Measurements from ENCODE around the gene DLX3.
A peak's percentile ranks its signal among the peaks of the same experiment; 100 is the strongest.

DLX3 gene

GRCh38 chr17:49977463-49978389, 17.3 kb downstream of the DLX3 start:
- Histone ChIP-seq H3K9me3 (ENCODE audit: insufficient read depth, low read depth, low read length) (no peaks in the 10 kb centered on the region), H3K27ac (ENCODE audit: low read length) (no peak overlapping the region), H3K27me3 (ENCODE audit: insufficient read depth, low read length) (peaks cover 77% of the 10 kb centered on the region), H3K4me3 (ENCODE audit: low read length) (no peak overlapping the region), H3K4me1 (ENCODE audit: insufficient read depth, low read length) (peaks cover 15% of the 10 kb centered on the region), H3K36me3 (ENCODE audit: insufficient read depth, low read depth, low read length) (no peaks in the 10 kb centered on the region), H3K9ac (ENCODE audit: low read depth, low read length) (no peak overlapping the region)

GRCh38 chr17:49976828-49977202, 18.2 kb downstream of the DLX3 start:
- no peak overlapping the region for H3K4me3 ChIP-seq (ENCODE audit: low read length)
- H3K9me3 ChIP-seq (ENCODE audit: insufficient read depth, low read depth, low read length) = no peaks in the 10 kb centered on the region
- H3K36me3 ChIP-seq (ENCODE audit: insufficient read depth, low read depth, low read length) = no peaks in the 10 kb centered on the region
- H3K27ac ChIP-seq (ENCODE audit: low read length) = no peak overlapping the region
- no peak overlapping the region for H3K9ac ChIP-seq (ENCODE audit: low read depth, low read length)
- peaks cover 15% of the 10 kb centered on the region for H3K4me1 ChIP-seq (ENCODE audit: insufficient read depth, low read length)
- H3K27me3 ChIP-seq (ENCODE audit: insufficient read depth, low read length) = peaks cover 86% of the 10 kb centered on the region

GRCh38 chr17:49976163-49976827, 18.7 kb downstream of the DLX3 start:
- Histone ChIP-seq H3K9ac (ENCODE audit: low read depth, low read length) (no peak overlapping the region), H3K4me1 (ENCODE audit: insufficient read depth, low read length) (peaks cover 14% of the 10 kb centered on the region), H3K9me3 (ENCODE audit: insufficient read depth, low read depth, low read length) (peaks cover under 1% of the 10 kb centered on the region; the same call in 1 of the 2 replicates), H3K27ac (ENCODE audit: low read length) (no peak overlapping the region), H3K36me3 (ENCODE audit: insufficient read depth, low read depth, low read length) (no peaks in the 10 kb centered on the region), H3K4me3 (ENCODE audit: low read length) (no peak overlapping the region), H3K27me3 (ENCODE audit: insufficient read depth, low read length) (peaks cover 92% of the 10 kb centered on the region)

- no peak overlapping the region for H3K4me3 ChIP-seq (ENCODE audit: low read length)
- H3K27ac ChIP-seq (ENCODE audit: low read length) = no peak overlapping the region
- peaks cover 99% of the 10 kb centered on the region for H3K27me3 ChIP-seq (ENCODE audit: insufficient read depth, low read length)
- H3K4me1 ChIP-seq (ENCODE audit: insufficient read depth, low read length) = peaks cover 9% of the 10 kb centered on the region
- H3K36me3 ChIP-seq (ENCODE audit: insufficient read depth, low read depth, low read length) = no peaks in the 10 kb centered on the region
- peaks cover 7% of the 10 kb centered on the region; the same call in 1 of the 2 replicates for H3K9me3 ChIP-seq (ENCODE audit: insufficient read depth, low read depth, low read length)
- no peak overlapping the region for H3K9ac ChIP-seq (ENCODE audit: low read depth, low read length)
Observed at GRCh38 chr17:49975531-49975930, 19.5 kb downstream of the DLX3 start.

GRCh38 chr17:49973271-49973615, 21.8 kb downstream of the DLX3 start:
- peaks cover 7% of the 10 kb centered on the region for H3K4me1 ChIP-seq (ENCODE audit: insufficient read depth, low read length)
- H3K36me3 ChIP-seq (ENCODE audit: insufficient read depth, low read depth, low read length) = no peaks in the 10 kb centered on the region
- H3K27me3 ChIP-seq (ENCODE audit: insufficient read depth, low read length) = peaks cover 100% of the 10 kb centered on the region
- H3K9ac ChIP-seq (ENCODE audit: low read depth, low read length) = no peak overlapping the region
- H3K9me3 ChIP-seq (ENCODE audit: insufficient read depth, low read depth, low read length) = peaks cover 7% of the 10 kb centered on the region; the same call in 1 of the 2 replicates
- no peak overlapping the region for H3K4me3 ChIP-seq (ENCODE audit: low read length)
- no peak overlapping the region for H3K27ac ChIP-seq (ENCODE audit: low read length)

GRCh38 chr17:49972486-49973270, 22.3 kb downstream of the DLX3 start:
- H3K27ac ChIP-seq (ENCODE audit: low read length) = no peak overlapping the region
- H3K4me1 ChIP-seq (ENCODE audit: insufficient read depth, low read length) = peaks cover 4% of the 10 kb centered on the region
- H3K4me3 ChIP-seq (ENCODE audit: low read length) = peak overlapping the region; percentile 39; the same call in 1 of the 2 replicates
- no peak overlapping the region for H3K9ac ChIP-seq (ENCODE audit: low read depth, low read length)
- H3K36me3 ChIP-seq (ENCODE audit: insufficient read depth, low read depth, low read length) = no peaks in the 10 kb centered on the region
- peaks cover 7% of the 10 kb centered on the region; the same call in 1 of the 2 replicates for H3K9me3 ChIP-seq (ENCODE audit: insufficient read depth, low read depth, low read length)
- peaks cover 100% of the 10 kb centered on the region for H3K27me3 ChIP-seq (ENCODE audit: insufficient read depth, low read length)

GRCh38 chr17:49971848-49972485, 23.1 kb downstream of the DLX3 start:
- Histone ChIP-seq H3K27me3 (ENCODE audit: insufficient read depth, low read length) (peaks cover 100% of the 10 kb centered on the region), H3K4me3 (ENCODE audit: low read length) (no peak overlapping the region), H3K27ac (ENCODE audit: low read length) (no peak overlapping the region), H3K9ac (ENCODE audit: low read depth, low read length) (no peak overlapping the region), H3K4me1 (ENCODE audit: insufficient read depth, low read length) (no peaks in the 10 kb centered on the region), H3K9me3 (ENCODE audit: insufficient read depth, low read depth, low read length) (peaks cover 7% of the 10 kb centered on the region; the same call in 1 of the 2 replicates), H3K36me3 (ENCODE audit: insufficient read depth, low read depth, low read length) (no peaks in the 10 kb centered on the region)

- no peak overlapping the region for H3K27ac ChIP-seq (ENCODE audit: low read length)
- H3K27me3 ChIP-seq (ENCODE audit: insufficient read depth, low read length) = peaks cover 100% of the 10 kb centered on the region
- no peak overlapping the region for H3K4me3 ChIP-seq (ENCODE audit: low read length)
- H3K9me3 ChIP-seq (ENCODE audit: insufficient read depth, low read depth, low read length) = peaks cover 7% of the 10 kb centered on the region; the same call in 1 of the 2 replicates
- H3K36me3 ChIP-seq (ENCODE audit: insufficient read depth, low read depth, low read length) = no peaks in the 10 kb centered on the region
- H3K9ac ChIP-seq (ENCODE audit: low read depth, low read length) = no peak overlapping the region
- no peaks in the 10 kb centered on the region for H3K4me1 ChIP-seq (ENCODE audit: insufficient read depth, low read length)
Observed at GRCh38 chr17:49971199-49971847, 23.7 kb downstream of the DLX3 start.

DNA sequence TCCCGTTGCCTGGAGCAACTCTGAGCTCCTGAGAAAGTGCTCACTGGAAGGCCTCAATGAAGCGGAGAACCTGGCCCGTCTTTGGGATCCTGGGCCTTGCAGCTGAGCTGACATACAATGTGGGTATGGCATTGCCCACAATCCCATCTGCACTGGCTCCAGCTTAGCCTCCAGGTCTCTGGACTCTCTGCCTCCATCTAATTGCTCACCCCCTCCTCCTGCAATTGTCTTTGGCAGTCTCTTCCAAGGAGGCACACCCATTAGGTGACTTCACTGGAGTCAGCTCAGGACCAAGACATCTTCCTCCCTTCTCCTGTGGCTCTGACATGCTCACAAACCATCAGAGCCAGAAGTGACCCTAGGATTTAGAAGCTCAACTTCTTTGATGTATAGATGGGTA, 24.5 kb downstream of the DLX3 start:
- Histone ChIP-seq H3K27ac (ENCODE audit: low read length) (no peak overlapping the region), H3K9ac (ENCODE audit: low read depth, low read length) (no peak overlapping the region), H3K27me3 (ENCODE audit: insufficient read depth, low read length) (peaks cover 100% of the 10 kb centered on the region), H3K36me3 (ENCODE audit: insufficient read depth, low read depth, low read length) (no peaks in the 10 kb centered on the region), H3K4me3 (ENCODE audit: low read length) (no peak overlapping the region), H3K9me3 (ENCODE audit: insufficient read depth, low read depth, low read length) (peaks cover 7% of the 10 kb centered on the region; the same call in 1 of the 2 replicates), H3K4me1 (ENCODE audit: insufficient read depth, low read length) (no peaks in the 10 kb centered on the region)

GRCh38 chr17:49969795-49970389, 25.1 kb downstream of the DLX3 start:
- no peaks in the 10 kb centered on the region for H3K36me3 ChIP-seq (ENCODE audit: insufficient read depth, low read depth, low read length)
- peaks cover 100% of the 10 kb centered on the region for H3K27me3 ChIP-seq (ENCODE audit: insufficient read depth, low read length)
- H3K27ac ChIP-seq (ENCODE audit: low read length) = no peak overlapping the region
- no peak overlapping the region for H3K9ac ChIP-seq (ENCODE audit: low read depth, low read length)
- H3K4me3 ChIP-seq (ENCODE audit: low read length) = peak overlapping the region; percentile 88; the same call in 1 of the 2 replicates
- peaks cover 7% of the 10 kb centered on the region; the same call in 1 of the 2 replicates for H3K9me3 ChIP-seq (ENCODE audit: insufficient read depth, low read depth, low read length)
- H3K4me1 ChIP-seq (ENCODE audit: insufficient read depth, low read length) = peaks cover 2% of the 10 kb centered on the region; the same call in 1 of the 2 replicates

Measured in iPS-20b (cell line).